Astrocyte (in vitro differentiated cells and primary cell): ENCODE data around the gene CBX8.

Experiments
- CTCF ChIP-seq: IDR thresholded peaks from 2 replicates; pipeline ENCODE4 v1.5.1; 2011; ENCODE audit warnings: low read depth, mild to moderate bottlenecking, inconsistent platforms, low read length, moderate library complexity; ENCODE audit not compliant: insufficient read depth
- EZH2 ChIP-seq: IDR thresholded peaks from 2 replicates; pipeline ENCODE4 v1.6.1; 2012; ENCODE audit warnings: mild to moderate bottlenecking, low read length, inconsistent platforms; ENCODE audit not compliant: insufficient read depth

DNA sequence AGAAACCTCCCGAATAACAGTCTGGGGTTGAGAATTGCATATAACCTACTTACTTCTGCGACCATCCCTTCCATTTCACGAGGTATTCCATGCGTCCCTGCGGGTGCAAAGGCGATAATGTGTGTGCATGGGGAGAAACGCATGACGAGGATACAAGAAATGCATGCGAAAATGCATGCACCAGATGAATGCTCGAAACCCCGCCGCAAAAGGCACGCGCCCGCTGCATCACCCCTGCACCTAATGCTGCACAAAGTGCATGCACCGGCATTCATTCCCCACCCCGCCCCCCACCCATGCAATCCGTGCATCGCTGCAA lies 474 bp downstream of the CBX8 start:
- TF ChIP-seq CTCF: no peak
- no peak for TF ChIP-seq EZH2
